GM12892 (cell line): Measurements from ENCODE around the gene INPP5A.

ENCODE experiments used
- POLR2A ChIP-seq: IDR thresholded peaks from 2 replicates; pipeline ENCODE4 v1.6.1; 2011; ENCODE audit warnings: low read depth, low read length, control low read depth
- POLR2AphosphoS5 ChIP-seq: IDR thresholded peaks from 2 replicates; pipeline ENCODE4 v1.6.1; 2011; ENCODE audit warnings: low read depth, low read length, control low read depth

GRCh38 chr10:132810807-132811700, 273.5 kb downstream of the INPP5A start:
- TF ChIP-seq POLR2A: no peak
- no peak for TF ChIP-seq POLR2AphosphoS5
